ENCODE measurements around the gene TECPR1. TPM values are rescaled to one million over a fixed set of nuclear protein-coding genes. Genes with fewer than 3 reads are reported as not detected.
A peak's percentile ranks its signal among the peaks of the same experiment; 100 is the strongest.

Gene TECPR1
- polyA plus RNA-seq, 1 experiment: 2.7 TPM

DNA sequence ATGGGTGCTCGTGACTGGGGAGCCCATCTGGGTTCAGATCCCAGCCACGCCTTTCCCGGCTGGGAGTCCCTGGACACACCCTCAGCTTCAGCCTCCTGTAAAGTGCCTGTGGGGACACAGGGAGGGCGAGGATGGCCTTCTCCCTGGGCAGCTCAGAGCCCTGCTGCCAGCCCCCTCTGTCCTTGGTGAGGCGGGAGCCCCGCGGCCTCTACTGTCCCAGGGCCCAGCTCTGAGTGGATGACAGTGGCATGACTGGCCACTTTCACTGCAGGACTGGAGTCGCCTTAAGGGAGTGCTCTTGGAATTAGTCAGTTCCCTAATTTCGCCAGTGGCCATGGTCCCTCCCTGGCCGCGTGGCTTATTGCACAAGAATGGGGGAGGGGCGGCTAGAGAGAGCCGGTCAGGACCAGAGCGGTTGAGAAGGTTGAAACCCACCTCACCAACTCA lies 34.1 kb upstream of the TECPR1 start:
- ChIA-PET POLR2A (no interaction called here), CTCF (interaction anchor here (0.8 to 3.7 kb wide), 6 partner anchors 8 to 555 kb away, joined by 3 to 18 read pairs (median 4); partner anchors contain the start of gene BAIAP2L1)
- Histone ChIP-seq H3K4me3 (ENCODE audit: low read depth, low read length) (peak overlapping the region; percentile 89), H3K36me3 (ENCODE audit: control insufficient read depth, insufficient read depth, low read length) (peaks cover 22% of the 10 kb centered on the region), H3K27me3 (ENCODE audit: control insufficient read depth, insufficient read depth, low read length) (no peaks in the 10 kb centered on the region)
- DNase-seq (ENCODE audit: low read depth): no peak
- TF ChIP-seq, protein P1, sequence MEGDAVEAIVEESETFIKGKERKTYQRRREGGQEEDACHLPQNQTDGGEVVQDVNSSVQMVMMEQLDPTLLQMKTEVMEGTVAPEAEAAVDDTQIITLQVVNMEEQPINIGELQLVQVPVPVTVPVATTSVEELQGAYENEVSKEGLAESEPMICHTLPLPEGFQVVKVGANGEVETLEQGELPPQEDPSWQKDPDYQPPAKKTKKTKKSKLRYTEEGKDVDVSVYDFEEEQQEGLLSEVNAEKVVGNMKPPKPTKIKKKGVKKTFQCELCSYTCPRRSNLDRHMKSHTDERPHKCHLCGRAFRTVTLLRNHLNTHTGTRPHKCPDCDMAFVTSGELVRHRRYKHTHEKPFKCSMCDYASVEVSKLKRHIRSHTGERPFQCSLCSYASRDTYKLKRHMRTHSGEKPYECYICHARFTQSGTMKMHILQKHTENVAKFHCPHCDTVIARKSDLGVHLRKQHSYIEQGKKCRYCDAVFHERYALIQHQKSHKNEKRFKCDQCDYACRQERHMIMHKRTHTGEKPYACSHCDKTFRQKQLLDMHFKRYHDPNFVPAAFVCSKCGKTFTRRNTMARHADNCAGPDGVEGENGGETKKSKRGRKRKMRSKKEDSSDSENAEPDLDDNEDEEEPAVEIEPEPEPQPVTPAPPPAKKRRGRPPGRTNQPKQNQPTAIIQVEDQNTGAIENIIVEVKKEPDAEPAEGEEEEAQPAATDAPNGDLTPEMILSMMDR (IDR thresholded peaks at IDR 0.05; ENCODE audit: insufficient read depth, low read depth, low read length): no peak

DNA sequence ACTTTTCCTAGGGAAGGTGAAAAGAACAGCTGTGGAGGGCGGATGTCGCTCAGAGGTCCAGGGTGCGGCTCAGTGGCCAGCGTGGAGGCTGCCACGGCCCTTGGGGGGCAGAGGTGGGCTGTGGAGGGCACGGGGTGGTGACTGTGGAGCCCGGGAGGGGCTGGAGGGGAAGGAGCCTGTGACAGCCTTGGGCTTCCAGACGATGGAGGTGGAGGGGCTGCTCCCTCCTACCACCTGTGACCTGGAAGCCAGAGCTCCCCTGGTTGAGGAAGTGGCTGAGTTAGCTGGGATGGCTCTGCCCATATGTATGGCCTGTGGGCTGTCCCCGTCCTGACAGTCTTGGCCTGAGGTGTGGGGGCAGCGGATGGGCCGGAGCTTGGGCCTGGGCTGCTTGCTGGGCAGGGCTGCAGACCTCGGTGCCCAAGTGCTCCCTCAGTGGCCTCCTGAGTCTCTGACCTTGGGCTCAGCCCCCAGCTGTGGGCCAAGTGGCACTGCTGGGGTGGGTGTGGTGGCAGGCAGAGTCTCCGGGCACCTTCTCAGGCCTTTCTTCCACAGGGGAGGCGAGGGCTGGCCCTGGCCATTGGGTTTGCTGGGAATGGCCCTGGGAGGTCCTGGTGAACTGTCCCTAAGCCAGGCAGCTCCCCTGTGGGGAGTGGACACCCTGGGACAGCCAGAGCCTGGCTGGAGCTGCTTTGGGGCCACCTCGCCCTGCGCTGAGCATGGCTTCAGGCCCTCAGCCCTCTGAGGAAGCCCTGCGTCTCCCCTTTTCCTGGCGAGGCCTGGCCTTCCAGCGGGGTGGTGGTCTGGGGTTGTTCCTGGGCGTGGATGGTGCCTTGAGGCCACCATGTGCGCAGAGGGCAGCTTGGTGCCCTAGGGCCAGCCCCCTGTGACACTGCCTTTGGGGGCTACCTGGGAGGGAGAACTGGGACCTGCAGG lies 33.4 kb upstream of the TECPR1 start:
- Histone ChIP-seq H3K36me3 (ENCODE audit: control insufficient read depth, insufficient read depth, low read length) (peaks cover 19% of the 10 kb centered on the region), H3K27me3 (ENCODE audit: control insufficient read depth, insufficient read depth, low read length) (no peaks in the 10 kb centered on the region), H3K4me3 (ENCODE audit: low read depth, low read length) (peak overlapping the region; percentile 89)
- CTCF ChIA-PET: interaction anchor here (0.8 to 3.7 kb wide), 7 partner anchors 9 to 556 kb away, joined by 3 to 18 read pairs (median 3); partner anchors contain the start of gene BAIAP2L1
- no peak for DNase-seq (ENCODE audit: low read depth)
- TF ChIP-seq, protein P1 (IDR thresholded peaks at IDR 0.05; ENCODE audit: insufficient read depth, low read depth, low read length): no peak
- POLR2A ChIA-PET: no interaction called here

DNA sequence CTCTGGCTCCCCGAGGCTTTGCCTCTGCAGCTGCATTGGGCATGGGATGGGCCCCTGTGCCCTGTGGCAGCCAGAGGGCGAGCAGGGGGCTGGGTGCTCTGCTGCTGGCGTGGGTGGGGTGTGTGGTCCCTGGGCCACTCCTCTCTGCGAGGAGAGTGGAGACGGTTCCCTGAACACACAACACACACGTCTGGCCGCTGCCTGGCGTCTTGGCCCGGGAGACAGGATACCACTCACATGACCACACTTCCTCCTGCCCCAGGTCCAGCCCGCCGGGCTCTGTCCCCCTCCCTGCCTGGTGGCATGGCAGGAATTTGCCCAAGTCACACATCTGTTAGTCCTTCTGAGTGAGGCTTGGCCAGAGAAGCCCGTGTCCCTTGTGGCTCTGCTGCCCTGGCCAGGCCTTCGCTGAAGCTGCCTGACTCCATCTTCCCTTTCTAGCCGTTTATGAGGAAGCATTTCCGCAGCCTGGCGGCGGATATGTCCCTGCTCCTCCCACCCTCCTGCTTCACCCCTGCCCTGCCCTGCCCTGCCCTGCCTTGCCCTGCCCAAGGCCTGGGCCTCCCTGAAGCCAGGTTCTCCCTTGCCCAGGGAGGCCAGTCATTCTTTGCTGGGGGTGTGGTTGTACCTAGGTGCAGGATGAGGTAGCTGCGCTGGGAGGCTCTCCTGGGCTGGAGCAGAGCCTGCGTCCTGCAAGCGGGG lies 32.5 kb upstream of the TECPR1 start:
- peak; percentile 79 for DNase-seq (ENCODE audit: low read depth)
- POLR2A ChIA-PET: no interaction called here

DNA sequence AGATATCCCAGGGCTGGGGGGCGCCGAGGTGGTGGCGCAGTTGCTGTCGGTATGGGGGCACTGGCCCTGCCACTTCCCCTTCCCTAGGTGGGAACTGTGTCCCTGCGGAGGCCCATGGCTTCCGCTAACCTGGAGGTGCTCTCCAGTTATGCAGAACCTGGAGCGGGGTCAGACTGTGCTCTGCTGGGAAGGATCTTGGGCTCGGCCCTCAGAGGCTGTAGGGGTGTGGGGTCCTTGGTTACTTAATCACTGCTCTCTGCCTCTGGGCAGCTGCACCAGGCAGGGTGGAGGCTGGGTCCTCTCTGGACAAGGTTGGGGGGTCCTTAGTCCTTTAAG lies 31.8 kb upstream of the TECPR1 start:
- no peaks in the 10 kb centered on the region for H3K27me3 ChIP-seq (ENCODE audit: control insufficient read depth, insufficient read depth, low read length)
- peak overlapping the region; percentile 89 for H3K4me3 ChIP-seq (ENCODE audit: low read depth, low read length)
- DNase-seq (ENCODE audit: low read depth): no peak
- POLR2A ChIA-PET: no interaction called here
- peaks cover 16% of the 10 kb centered on the region for H3K36me3 ChIP-seq (ENCODE audit: control insufficient read depth, insufficient read depth, low read length)
- TF ChIP-seq, protein P1 (IDR thresholded peaks at IDR 0.05; ENCODE audit: insufficient read depth, low read depth, low read length): no peak
- CTCF ChIA-PET: interaction anchor here (3.7 kb wide), 1 partner anchor 10 kb away, joined by 18 read pairs; no protein-coding TSS in a partner anchor

More for the DNA sequence above, 32.5 kb upstream of the TECPR1 start:
- Histone ChIP-seq H3K4me3 (ENCODE audit: low read depth, low read length) (peak overlapping the region; percentile 89), H3K27me3 (ENCODE audit: control insufficient read depth, insufficient read depth, low read length) (no peaks in the 10 kb centered on the region), H3K36me3 (ENCODE audit: control insufficient read depth, insufficient read depth, low read length) (peaks cover 19% of the 10 kb centered on the region)
- TF ChIP-seq, protein P1 (IDR thresholded peaks at IDR 0.05; ENCODE audit: insufficient read depth, low read depth, low read length): 0 out of 2 replicates have a peak, but pooled peaks have one; percentile 8
- CTCF ChIA-PET: interaction anchor here (1.1 to 3.7 kb wide), 2 partner anchors 10 to 11 kb away, joined by 3 to 18 read pairs; no protein-coding TSS in a partner anchor
